ENCODE data around the gene TNFSF9. TPM values are rescaled to one million over a fixed set of nuclear protein-coding genes. Genes with fewer than 3 reads are reported as not detected.

TNFSF9 gene
- total RNA-seq, 1 donor from 2014 or later, result 5.5 TPM

DNA sequence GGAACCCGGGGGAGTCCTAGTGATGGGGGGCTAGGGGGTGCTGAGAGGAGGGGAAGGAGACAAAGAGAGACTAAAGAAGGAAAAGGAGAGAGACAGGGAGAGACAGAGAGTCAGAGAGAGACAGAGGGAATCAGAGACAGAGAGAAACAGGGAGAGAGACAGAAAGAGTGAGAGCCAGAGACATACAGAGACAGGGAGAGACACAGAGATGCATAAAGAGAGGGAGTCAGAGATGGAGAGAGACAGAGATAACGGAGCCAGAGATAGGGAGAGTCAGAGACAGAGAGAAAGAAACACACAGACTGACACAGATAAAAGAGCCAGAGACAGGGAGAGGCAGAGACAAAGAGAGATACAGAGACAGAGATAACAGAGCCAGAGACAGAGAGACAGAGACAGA, 1.5 kb upstream of the TNFSF9 start:
- FAIRE-seq (no peak), DNase-seq (ENCODE audit: low read depth) (no peak)
- H3K36me3 ChIP-seq (ENCODE audit: control insufficient read depth, insufficient read depth, low read length), result no peaks in the 10 kb centered on the region
- TF ChIP-seq CTCF (IDR thresholded peaks at IDR 0.05; ENCODE audit: insufficient read depth, low read length, severe bottlenecking), result no peak
- no peaks in the 10 kb centered on the region for H3K27me3 ChIP-seq (ENCODE audit: control insufficient read depth, insufficient read depth, low read length)
- no peak overlapping the region for H3K4me3 ChIP-seq (ENCODE audit: low read depth, low read length)

- no peak for FAIRE-seq
- no peak overlapping the region for H3K4me3 ChIP-seq (ENCODE audit: low read depth, low read length)
- H3K27me3 ChIP-seq (ENCODE audit: control insufficient read depth, insufficient read depth, low read length), result no peaks in the 10 kb centered on the region
- DNase-seq (ENCODE audit: low read depth), result no peak
- H3K36me3 ChIP-seq (ENCODE audit: control insufficient read depth, insufficient read depth, low read length), result no peaks in the 10 kb centered on the region
- no peak for TF ChIP-seq CTCF (IDR thresholded peaks at IDR 0.05; ENCODE audit: insufficient read depth, low read length, severe bottlenecking)
These were observed 865 bp upstream of the TNFSF9 start for GRCh38 chr19:6529937-6530385.

GRCh38 chr19:6531163-6531955, 533 bp downstream of the TNFSF9 start:
- no peak for FAIRE-seq
- Histone ChIP-seq H3K36me3 (ENCODE audit: control insufficient read depth, insufficient read depth, low read length) (no peaks in the 10 kb centered on the region), H3K4me3 (ENCODE audit: low read depth, low read length) (peak overlapping the region; percentile 62), H3K27me3 (ENCODE audit: control insufficient read depth, insufficient read depth, low read length) (no peaks in the 10 kb centered on the region)
- no peak for TF ChIP-seq CTCF (IDR thresholded peaks at IDR 0.05; ENCODE audit: insufficient read depth, low read length, severe bottlenecking)
- no peak for DNase-seq (ENCODE audit: low read depth)

DNA sequence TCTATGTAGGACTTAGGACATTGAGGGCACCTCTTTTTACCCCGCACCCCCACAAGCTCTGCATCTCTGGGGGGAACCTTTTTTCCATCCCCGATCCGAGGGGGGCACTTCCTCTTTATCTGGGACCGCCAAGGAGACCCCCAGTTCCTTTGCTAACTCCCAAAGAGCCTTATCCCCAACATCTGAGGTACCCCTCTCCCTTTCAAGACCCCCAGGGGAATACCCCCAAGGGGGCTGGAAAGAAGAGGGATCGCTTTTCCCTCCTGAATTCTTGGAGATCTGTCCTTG, 1.1 kb downstream of the TNFSF9 start:
- DNase-seq (ENCODE audit: low read depth), result no peak

DNA sequence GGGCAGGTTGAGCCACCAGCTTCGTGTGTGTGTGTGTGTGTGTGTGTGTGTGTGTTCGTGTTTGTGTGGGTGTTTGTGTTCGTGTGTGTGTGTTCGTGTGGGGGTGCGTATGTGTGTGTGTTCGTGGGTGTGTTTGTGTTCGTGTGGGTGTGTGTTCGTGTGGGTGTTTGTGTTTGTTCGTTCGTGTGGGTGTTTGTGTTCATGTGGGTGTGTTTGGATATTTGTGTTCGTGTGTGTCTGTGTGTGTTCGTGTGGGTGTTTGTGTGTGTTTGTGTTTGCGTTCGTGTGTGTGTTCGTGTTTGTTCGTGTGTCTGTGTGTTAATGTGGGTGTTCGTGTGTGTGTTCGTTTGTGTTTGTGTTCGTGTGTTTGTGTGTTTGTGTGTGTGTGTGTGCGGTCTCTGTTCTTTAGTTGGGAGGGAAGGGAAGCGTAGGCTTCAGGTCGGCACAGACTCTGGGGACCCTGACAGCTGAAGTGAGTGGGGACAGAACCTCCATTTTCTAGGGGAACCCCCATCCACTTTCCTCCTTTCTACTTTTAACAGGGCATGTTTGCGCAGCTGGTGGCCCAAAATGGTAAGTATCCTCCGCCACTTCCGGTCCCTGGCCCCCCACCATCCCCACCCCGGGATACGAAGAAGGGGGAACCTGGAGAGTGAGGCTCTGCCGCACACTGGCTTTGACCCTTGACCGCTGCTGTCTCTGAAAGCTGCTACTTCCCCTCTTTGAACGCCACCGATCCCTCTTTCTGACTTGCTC, 1.6 kb downstream of the TNFSF9 start:
- peak; percentile 87 for FAIRE-seq
- no peak for DNase-seq (ENCODE audit: low read depth)
- H3K36me3 ChIP-seq (ENCODE audit: control insufficient read depth, insufficient read depth, low read length), result no peaks in the 10 kb centered on the region
- H3K4me3 ChIP-seq (ENCODE audit: low read depth, low read length), result peak overlapping the region; percentile 62
- no peak for TF ChIP-seq CTCF (IDR thresholded peaks at IDR 0.05; ENCODE audit: insufficient read depth, low read length, severe bottlenecking)
- no peaks in the 10 kb centered on the region for H3K27me3 ChIP-seq (ENCODE audit: control insufficient read depth, insufficient read depth, low read length)

More for the DNA sequence above, 1.1 kb downstream of the TNFSF9 start:
- no peaks in the 10 kb centered on the region for H3K36me3 ChIP-seq (ENCODE audit: control insufficient read depth, insufficient read depth, low read length)
- FAIRE-seq, result no peak
- no peaks in the 10 kb centered on the region for H3K27me3 ChIP-seq (ENCODE audit: control insufficient read depth, insufficient read depth, low read length)
- no peak for TF ChIP-seq CTCF (IDR thresholded peaks at IDR 0.05; ENCODE audit: insufficient read depth, low read length, severe bottlenecking)
- H3K4me3 ChIP-seq (ENCODE audit: low read depth, low read length), result peak overlapping the region; percentile 62

All from bronchial epithelial cell (primary cell).